DOHH2 (cell line): ENCODE measurements around the gene ADPRH.
"Not testable (repeated sequence)": the region's sequence is repeated elsewhere in the genome, so short reads cannot be mapped to it uniquely, and the experiment has no call there.

Source experiments
- H3F3A ChIP-seq: fragments of 200-600 bp; sonication (generic), shearing (Covaris generic); 2 replicates; pipeline ENCODE4 v1.6.0; 2016; ENCODE audit warnings: antibody characterized with exemption, mild to moderate bottlenecking; ENCODE audit not compliant: control insufficient read depth, insufficient read depth
- H3K27ac ChIP-seq: fragments of 200-600 bp; sonication (generic); 2 replicates; pipeline ENCODE4 v1.5.1; 2014; ENCODE audit warnings: low read depth, mild to moderate bottlenecking, low read length, moderate library complexity
- H3K27me3 ChIP-seq: fragments of 200-600 bp; sonication (generic); 2 replicates; pipeline ENCODE4 v1.6.1; 2014; ENCODE audit warnings: mild to moderate bottlenecking, low read length, mixed read lengths; ENCODE audit not compliant: control insufficient read depth
- H3K36me3 ChIP-seq: fragments of 200-600 bp; sonication (generic); 2 replicates; pipeline ENCODE4 v1.6.1; 2014; ENCODE audit warnings: mild to moderate bottlenecking, low read length, moderate library complexity, mixed read lengths; ENCODE audit not compliant: control insufficient read depth
- H3K4me1 ChIP-seq: fragments of 200-600 bp; sonication (generic); 2 replicates; pipeline ENCODE4 v1.6.1; 2014; ENCODE audit warnings: mild to moderate bottlenecking, low read length, mixed read lengths; ENCODE audit not compliant: control insufficient read depth
- H3K4me2 ChIP-seq: fragments of 200-600 bp; sonication (generic); 2 replicates; pipeline ENCODE4 v1.6.0; 2014; ENCODE audit warnings: mild to moderate bottlenecking, low read length, moderate library complexity
- H3K4me3 ChIP-seq: fragments of 200-600 bp; sonication (generic); 2 replicates; pipeline ENCODE4 v1.5.1; 2014; ENCODE audit warnings: mild to moderate bottlenecking, low read length, mixed read lengths
- H3K79me2 ChIP-seq: fragments of 200-600 bp; sonication (generic); 2 replicates; pipeline ENCODE4 v1.6.1; 2014; ENCODE audit warnings: mild to moderate bottlenecking, low read length, mixed read lengths; ENCODE audit not compliant: control insufficient read depth
- H3K9me2 ChIP-seq: fragments of 200-600 bp; sonication (generic); replicated peaks from 2 replicates; pipeline ENCODE4 v1.6.1; 2014; ENCODE audit warnings: mild to moderate bottlenecking, low read length, mixed read lengths; ENCODE audit not compliant: control insufficient read depth
- H3K9me3 ChIP-seq: fragments of 200-600 bp; sonication (generic); 2 replicates; pipeline ENCODE4 v1.6.1; 2014; ENCODE audit warnings: antibody characterized with exemption, low read length, mixed read lengths; ENCODE audit not compliant: control insufficient read depth, insufficient read depth
- H4K20me1 ChIP-seq: fragments of 200-600 bp; sonication (generic); 2 replicates; pipeline ENCODE4 v1.6.0; 2014; ENCODE audit warnings: low read depth, mild to moderate bottlenecking, antibody characterized with exemption, low read length, moderate library complexity; ENCODE audit not compliant: control insufficient read depth, insufficient read depth
- CTCF ChIP-seq: fragments of 200-600 bp; sonication (generic); IDR thresholded peaks from one replicate; pipeline ENCODE4 v1.5.1; 2014; ENCODE audit warnings: antibody characterized with exemption, mild to moderate bottlenecking, low read depth, low read length; ENCODE audit not compliant: poor library complexity, severe bottlenecking
- EZH2phosphoT487 ChIP-seq: fragments of 200-600 bp; sonication (generic); IDR thresholded peaks from 2 replicates; pipeline ENCODE4 v1.6.1; 2017; ENCODE audit warnings: borderline replicate concordance, mild to moderate bottlenecking, antibody characterized with exemption, low read length, moderate library complexity, mixed read lengths

The ADPRH gene

GRCh38 chr3:119594066-119594465 lies 14.8 kb downstream of the ADPRH start:
- H3K4me3 ChIP-seq, result no peak overlapping the region
- TF ChIP-seq CTCF, result no peak
- no peak for TF ChIP-seq EZH2phosphoT487
- no peaks in the 10 kb centered on the region for H4K20me1 ChIP-seq
- H3K79me2 ChIP-seq, result no peaks in the 10 kb centered on the region
- no peaks in the 10 kb centered on the region for H3K9me2 ChIP-seq
- no peaks in the 10 kb centered on the region for H3K9me3 ChIP-seq
- H3K4me2 ChIP-seq, result no peak overlapping the region
- no peaks in the 10 kb centered on the region for H3K36me3 ChIP-seq
- H3K27ac ChIP-seq, result no peak overlapping the region
- no peaks in the 10 kb centered on the region for H3F3A ChIP-seq
- H3K4me1 ChIP-seq, result no peaks in the 10 kb centered on the region
- peaks cover 6% of the 10 kb centered on the region; the same call in 1 of the 2 replicates for H3K27me3 ChIP-seq

DNA sequence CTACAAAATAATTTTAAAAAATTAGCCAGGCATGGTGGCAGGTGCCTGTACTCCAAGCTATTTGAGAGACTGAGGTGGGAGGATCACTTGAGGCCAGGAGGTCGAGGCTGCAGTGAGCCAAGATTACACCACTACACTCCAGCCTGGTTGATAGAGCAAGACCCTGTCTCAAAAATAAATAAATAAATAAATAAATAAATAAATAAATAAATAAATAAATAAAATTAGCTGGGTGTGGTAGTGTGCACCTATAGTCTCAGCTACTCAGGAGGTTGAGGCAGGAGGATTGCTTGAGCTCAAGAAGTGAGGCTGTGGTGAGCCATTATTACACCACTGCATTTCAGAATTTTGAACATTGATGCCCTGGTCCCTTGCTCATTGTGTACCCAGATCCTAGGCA lies 15.6 kb downstream of the ADPRH start:
- not testable (repeated sequence) for H3K27me3 ChIP-seq, H3K79me2 ChIP-seq, H3K4me3 ChIP-seq, H3K9me3 ChIP-seq, H3K36me3 ChIP-seq, H3K9me2 ChIP-seq, H4K20me1 ChIP-seq, H3K4me1 ChIP-seq, H3K4me2 ChIP-seq, H3F3A ChIP-seq, H3K27ac ChIP-seq

GRCh38 chr3:119595639-119596334 lies 16.5 kb downstream of the ADPRH start:
- H4K20me1 ChIP-seq, result no peaks in the 10 kb centered on the region
- no peak overlapping the region for H3K27ac ChIP-seq
- peaks cover 3% of the 10 kb centered on the region; the same call in 1 of the 2 replicates for H3K27me3 ChIP-seq

More at GRCh38 chr3:119595639-119596334, 16.5 kb downstream of the ADPRH start:
- TF ChIP-seq EZH2phosphoT487 (no peak), CTCF (no peak)
- H3K4me1 ChIP-seq, result 0 out of 2 replicates have a peak, but pooled peaks cover 3% of the 10 kb centered on the region
- no peaks in the 10 kb centered on the region for H3F3A ChIP-seq
- no peaks in the 10 kb centered on the region for H3K36me3 ChIP-seq
- H3K4me2 ChIP-seq, result no peak overlapping the region
- H3K4me3 ChIP-seq, result no peak overlapping the region
- H3K9me3 ChIP-seq, result no peaks in the 10 kb centered on the region
- H3K9me2 ChIP-seq, result no peaks in the 10 kb centered on the region
- no peaks in the 10 kb centered on the region for H3K79me2 ChIP-seq
